Activated CD4-positive, alpha-beta T cell treated with anti-CD3 and anti-CD28 coated beads, Interleukin-2, amount 10 ng/mL, durations not matched to agents 7 days and 5 days (primary cell): ENCODE data around the gene KCP. TPM values are rescaled to one million over a fixed set of nuclear protein-coding genes. Genes with fewer than 3 reads are reported as not detected.

ENCODE experiments used
- CTCF ChIA-PET: fragments of 350-600 bp; sonication (Branson Sonifier 250); formaldehyde crosslinking; loops from one replicate; lab custom pipeline; 2021; ENCODE audit warnings: antibody characterized with exemption; lab: Charles Lee
- POLR2A ChIA-PET: fragments of 350-600 bp; sonication (Branson Sonifier 250); formaldehyde crosslinking; loops from one replicate; lab custom pipeline; 2021; ENCODE audit warnings: antibody characterized with exemption; lab: Charles Lee
- DNase-seq: peaks from one replicate; pipeline ENCODE4 v3.0.0-alpha.2; 2020
- H3K27ac Mint-ChIP-seq: one replicate; pipeline ENCODE4 v1.8.0; 2021; ENCODE audit warnings: mild to moderate bottlenecking, moderate library complexity, mixed read lengths
- H3K27me3 Mint-ChIP-seq: one replicate; pipeline ENCODE4 v1.8.0; 2021; ENCODE audit warnings: mixed read lengths
- H3K36me3 Mint-ChIP-seq: one replicate; pipeline ENCODE4 v1.8.0; 2021; ENCODE audit warnings: low read depth, mixed read lengths
- H3K4me1 Mint-ChIP-seq: one replicate; pipeline ENCODE4 v1.8.0; 2021; ENCODE audit warnings: mixed read lengths
- H3K4me3 Mint-ChIP-seq: one replicate; pipeline ENCODE4 v1.8.0; 2021; ENCODE audit warnings: mild to moderate bottlenecking, moderate library complexity, mixed read lengths
- H3K9me3 Mint-ChIP-seq: one replicate; pipeline ENCODE4 v1.8.0; 2021; ENCODE audit warnings: mixed read lengths
- total RNA-seq, 2 experiments: library from RNA; stranded (reverse); gene quantifications; one replicate each; pipeline ENCODE4 v1.2.3, GENCODE V29; 2021

The KCP gene
- total RNA-seq, 2 experiments from 2014 or later = 0.10 to 0.12 TPM

DNA sequence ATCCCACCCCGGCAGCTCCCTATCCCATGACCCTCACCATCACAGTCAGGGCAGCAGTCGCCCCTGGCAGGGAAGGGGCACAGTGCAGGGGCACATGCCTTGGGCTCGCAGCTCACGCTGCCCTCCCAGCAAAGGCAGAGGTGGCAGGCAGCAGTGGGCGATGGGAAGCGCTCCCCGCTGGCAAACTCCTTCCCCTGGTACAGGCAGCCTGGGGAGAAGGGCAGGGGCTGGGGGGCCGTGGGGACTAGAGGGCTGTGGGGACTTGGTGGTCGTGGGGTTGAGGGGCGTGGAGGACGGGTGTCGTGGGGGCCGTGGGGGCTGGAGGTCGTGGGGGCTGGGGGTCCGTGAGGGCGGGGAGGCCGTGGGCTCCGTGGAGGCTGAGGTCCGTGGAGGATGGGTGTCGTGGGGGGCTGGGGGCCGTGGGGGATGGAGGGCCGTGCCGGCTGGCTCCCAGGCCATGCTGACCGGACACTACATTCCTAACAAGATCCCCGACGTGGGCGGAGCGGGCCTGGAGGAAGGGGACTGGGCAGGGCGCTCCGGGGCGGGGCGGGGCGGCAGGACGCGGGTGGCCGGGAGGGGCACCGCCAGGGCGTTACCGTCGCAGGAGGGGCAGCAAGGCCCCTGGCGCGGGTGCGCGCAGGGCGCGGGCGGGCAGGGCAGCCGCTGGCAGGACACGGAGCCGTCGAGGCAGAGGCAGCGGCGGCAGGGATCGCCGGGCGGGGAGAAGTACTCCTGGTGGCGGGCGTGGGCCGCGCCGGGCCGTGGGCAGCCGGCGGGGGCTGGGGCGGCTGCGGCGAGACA lies 20.0 kb downstream of the KCP start:
- no peak overlapping the region for H3K27ac Mint-ChIP-seq
- no peak for DNase-seq
- H3K4me1 Mint-ChIP-seq = no peaks in the 10 kb centered on the region
- no peak overlapping the region for H3K4me3 Mint-ChIP-seq
- H3K9me3 Mint-ChIP-seq = no peaks in the 10 kb centered on the region
- H3K36me3 Mint-ChIP-seq = no peaks in the 10 kb centered on the region
- ChIA-PET CTCF (interaction anchor here (0.7 kb wide), 1 partner anchor 32 kb away, joined by 4 read pairs; no protein-coding TSS in a partner anchor), POLR2A (no interaction called here)
- peaks cover 16% of the 10 kb centered on the region for H3K27me3 Mint-ChIP-seq

GRCh38 chr7:128889121-128889520 lies 21.4 kb downstream of the KCP start:
- Mint-ChIP-seq H3K27ac (no peak overlapping the region), H3K36me3 (no peaks in the 10 kb centered on the region), H3K4me3 (no peak overlapping the region), H3K4me1 (no peaks in the 10 kb centered on the region), H3K27me3 (peaks cover 16% of the 10 kb centered on the region), H3K9me3 (no peaks in the 10 kb centered on the region)
- no peak for DNase-seq
- ChIA-PET POLR2A (no interaction called here), CTCF (no interaction called here)

- Mint-ChIP-seq H3K36me3 (no peaks in the 10 kb centered on the region), H3K4me3 (no peak overlapping the region), H3K9me3 (no peaks in the 10 kb centered on the region), H3K4me1 (no peaks in the 10 kb centered on the region), H3K27ac (no peak overlapping the region), H3K27me3 (peaks cover 16% of the 10 kb centered on the region)
- ChIA-PET CTCF (no interaction called here), POLR2A (no interaction called here)
- DNase-seq = no peak
Observed at GRCh38 chr7:128888756-128889095, 21.8 kb downstream of the KCP start.

- no peaks in the 10 kb centered on the region for H3K36me3 Mint-ChIP-seq
- ChIA-PET POLR2A (no interaction called here), CTCF (no interaction called here)
- peaks cover 2% of the 10 kb centered on the region for H3K4me1 Mint-ChIP-seq
- peaks cover 16% of the 10 kb centered on the region for H3K27me3 Mint-ChIP-seq
- no peak for DNase-seq
- no peak overlapping the region for H3K27ac Mint-ChIP-seq
- no peak overlapping the region for H3K4me3 Mint-ChIP-seq
- no peaks in the 10 kb centered on the region for H3K9me3 Mint-ChIP-seq
Observed at GRCh38 chr7:128888039-128888755, 22.3 kb downstream of the KCP start.

DNA sequence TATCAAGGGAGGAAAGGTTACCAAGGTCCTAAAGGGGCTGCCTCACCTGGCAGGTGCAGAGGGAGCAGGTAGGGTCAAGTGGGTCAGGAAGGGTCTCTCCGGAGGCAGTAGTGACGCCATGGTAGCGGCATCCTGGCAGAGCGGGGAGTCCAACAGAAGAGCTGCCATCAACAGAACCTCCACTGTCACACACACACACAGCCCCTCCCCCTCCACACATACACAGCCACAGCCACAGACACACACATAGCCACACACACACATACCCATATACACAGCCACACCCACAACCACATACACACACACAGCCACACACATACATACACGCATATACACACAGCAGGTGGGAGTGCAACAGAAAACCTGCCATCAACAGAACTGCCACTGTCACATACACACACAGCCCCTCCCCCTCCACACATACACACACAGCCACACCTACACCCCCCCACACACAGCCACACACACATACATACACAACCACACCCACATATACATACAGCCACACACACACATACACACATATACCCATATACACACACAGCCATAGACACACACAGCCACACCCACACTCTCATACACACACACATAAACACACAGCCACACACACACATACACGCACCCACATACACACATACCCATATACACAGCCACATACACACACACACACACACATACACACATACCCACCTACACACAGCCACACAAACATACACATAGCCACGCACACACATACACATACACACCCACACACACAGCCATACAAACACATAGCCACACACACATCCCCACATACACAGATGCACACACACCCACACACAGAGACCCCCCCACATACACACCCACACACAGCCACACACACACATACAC lies 23.1 kb downstream of the KCP start:
- CTCF ChIA-PET = no interaction called here
- Mint-ChIP-seq H3K27me3 (peaks cover 16% of the 10 kb centered on the region), H3K36me3 (no peaks in the 10 kb centered on the region), H3K9me3 (no peaks in the 10 kb centered on the region), H3K27ac (no peak overlapping the region), H3K4me1 (peaks cover 2% of the 10 kb centered on the region), H3K4me3 (no peak overlapping the region)
- POLR2A ChIA-PET = no interaction called here
- DNase-seq = no peak

DNA sequence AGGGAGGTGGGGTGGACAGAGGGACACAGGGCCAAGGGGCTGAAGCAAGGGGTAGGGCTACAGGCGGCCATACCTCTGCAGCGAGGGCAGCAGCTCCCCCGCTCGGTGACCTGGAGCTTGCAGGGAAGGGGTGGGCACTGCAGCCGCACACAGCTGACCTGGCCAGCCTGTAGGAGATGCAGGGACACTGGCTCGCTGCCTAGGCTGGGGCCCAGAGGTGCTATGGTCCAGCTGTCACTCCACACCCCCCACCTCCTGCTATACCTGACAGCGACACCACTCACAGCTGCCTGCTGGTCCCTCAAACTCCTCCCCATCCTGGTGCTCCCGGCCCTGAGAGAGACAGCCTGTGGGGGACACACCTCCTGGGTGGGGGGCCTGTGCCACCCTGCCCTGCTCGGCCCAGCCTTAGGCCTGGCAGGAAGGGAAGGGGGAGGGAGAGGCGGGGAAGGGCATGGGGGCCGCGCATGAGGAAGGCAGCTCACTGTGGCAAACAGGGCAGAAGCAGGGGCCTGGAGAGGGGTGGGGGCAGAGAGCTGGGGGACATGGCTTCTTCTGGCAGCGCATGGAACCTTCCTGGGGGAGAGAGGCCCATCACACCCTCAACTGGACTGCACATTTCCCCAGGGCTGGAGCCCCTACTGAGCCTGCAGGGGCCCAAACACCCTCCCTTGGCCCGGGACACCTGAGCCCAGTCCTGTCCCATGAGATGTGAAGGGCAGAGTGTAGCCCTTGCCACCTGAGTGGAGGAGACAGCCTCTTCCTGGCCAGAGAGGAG lies 23.9 kb downstream of the KCP start:
- ChIA-PET POLR2A (no interaction called here), CTCF (interaction anchor here (0.8 kb wide), 1 partner anchor 10 kb away, joined by 4 read pairs; no protein-coding TSS in a partner anchor)
- Mint-ChIP-seq H3K27me3 (peaks cover 13% of the 10 kb centered on the region), H3K4me1 (peaks cover 2% of the 10 kb centered on the region), H3K4me3 (no peak overlapping the region), H3K9me3 (no peaks in the 10 kb centered on the region), H3K27ac (no peak overlapping the region), H3K36me3 (no peaks in the 10 kb centered on the region)
- no peak for DNase-seq

- no peak overlapping the region for H3K4me3 Mint-ChIP-seq
- ChIA-PET POLR2A (no interaction called here), CTCF (interaction anchor here (0.8 to 2.9 kb wide), 2 partner anchors 11 to 22 kb away, joined by 4 to 25 read pairs; partner anchors contain the start of gene ATP6V1F)
- peaks cover 2% of the 10 kb centered on the region for H3K4me1 Mint-ChIP-seq
- no peak for DNase-seq
- H3K9me3 Mint-ChIP-seq = no peaks in the 10 kb centered on the region
- peaks cover 12% of the 10 kb centered on the region for H3K27me3 Mint-ChIP-seq
- H3K36me3 Mint-ChIP-seq = no peaks in the 10 kb centered on the region
- H3K27ac Mint-ChIP-seq = no peak overlapping the region
Observed at GRCh38 chr7:128885370-128886187, 24.9 kb downstream of the KCP start.

- Mint-ChIP-seq H3K27me3 (peaks cover 6% of the 10 kb centered on the region), H3K36me3 (no peaks in the 10 kb centered on the region), H3K27ac (no peak overlapping the region), H3K4me1 (peaks cover 2% of the 10 kb centered on the region), H3K4me3 (no peak overlapping the region), H3K9me3 (no peaks in the 10 kb centered on the region)
- ChIA-PET CTCF (interaction anchor here (0.7 to 2.9 kb wide), 7 partner anchors 15 to 457 kb away, joined by 3 to 25 read pairs (median 4); partner anchors contain the start of gene ATP6V1F), POLR2A (no interaction called here)
- DNase-seq = no peak
Observed at GRCh38 chr7:128884561-128885369, 25.7 kb downstream of the KCP start.

- peaks cover 2% of the 10 kb centered on the region for H3K4me1 Mint-ChIP-seq
- no peaks in the 10 kb centered on the region for H3K36me3 Mint-ChIP-seq
- H3K9me3 Mint-ChIP-seq = no peaks in the 10 kb centered on the region
- no peak overlapping the region for H3K27ac Mint-ChIP-seq
- no peak overlapping the region for H3K4me3 Mint-ChIP-seq
- peaks cover 2% of the 10 kb centered on the region for H3K27me3 Mint-ChIP-seq
- POLR2A ChIA-PET = interaction anchor here (0.6 kb wide), 1 partner anchor 466 kb away, joined by 4 read pairs; no protein-coding TSS in a partner anchor
- peak; percentile 86 for DNase-seq
- CTCF ChIA-PET = interaction anchor here (0.7 to 2.9 kb wide), 22 partner anchors 9 to 456 kb away, joined by 3 to 25 read pairs (median 4); partner anchors contain the start of gene ATP6V1F
Observed at GRCh38 chr7:128883622-128884448, 26.7 kb downstream of the KCP start.

DNA sequence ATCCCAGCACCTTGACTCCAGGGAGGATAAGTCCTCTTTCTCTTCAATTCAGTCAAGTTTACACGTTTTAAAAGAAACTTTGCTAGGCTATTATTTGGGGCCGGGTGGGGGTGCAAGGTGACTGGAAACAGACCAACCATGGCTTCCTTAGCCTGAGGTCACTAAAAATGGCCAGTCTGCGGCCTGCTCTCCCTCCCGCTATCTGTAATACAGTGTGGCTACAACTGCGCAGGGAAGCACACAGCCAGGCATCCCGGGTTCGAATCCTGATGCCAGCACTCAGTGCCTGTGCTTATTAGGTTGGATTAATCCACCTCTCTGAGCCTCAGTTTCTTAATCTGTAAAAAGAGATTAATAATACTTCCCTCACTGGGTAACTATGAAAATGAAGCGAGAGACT lies 28.4 kb downstream of the KCP start:
- ChIA-PET CTCF (interaction anchor here (1.0 to 1.5 kb wide), 3 partner anchors 18 to 501 kb away, joined by 3 to 5 read pairs (median 3); partner anchors contain the start of gene ATP6V1F), POLR2A (no interaction called here)
- no peak for DNase-seq
- peaks cover 14% of the 10 kb centered on the region for H3K4me1 Mint-ChIP-seq
- H3K4me3 Mint-ChIP-seq = no peak overlapping the region
- H3K27ac Mint-ChIP-seq = no peak overlapping the region
- no peaks in the 10 kb centered on the region for H3K9me3 Mint-ChIP-seq
- H3K27me3 Mint-ChIP-seq = peaks cover 1% of the 10 kb centered on the region
- H3K36me3 Mint-ChIP-seq = no peaks in the 10 kb centered on the region
